C4-2B (cell line): ENCODE data around the gene PGAP2.
"Not testable (repeated sequence)": the region's sequence is repeated elsewhere in the genome, so short reads cannot be mapped to it uniquely, and the experiment has no call there.

Experiments used
- ZFX ChIP-seq: fragments of 450-650 bp; IDR thresholded peaks from 2 replicates; pipeline ENCODE4 v1.6.1; 2017
- TF ChIP-seq, protein P1 (sequence below): fragments of 450-650 bp; conservative IDR thresholded peaks from 2 replicates; pipeline ENCODE4 v1.5.1; 2017; ENCODE audit warnings: mild to moderate bottlenecking

- TF ChIP-seq, protein P1, sequence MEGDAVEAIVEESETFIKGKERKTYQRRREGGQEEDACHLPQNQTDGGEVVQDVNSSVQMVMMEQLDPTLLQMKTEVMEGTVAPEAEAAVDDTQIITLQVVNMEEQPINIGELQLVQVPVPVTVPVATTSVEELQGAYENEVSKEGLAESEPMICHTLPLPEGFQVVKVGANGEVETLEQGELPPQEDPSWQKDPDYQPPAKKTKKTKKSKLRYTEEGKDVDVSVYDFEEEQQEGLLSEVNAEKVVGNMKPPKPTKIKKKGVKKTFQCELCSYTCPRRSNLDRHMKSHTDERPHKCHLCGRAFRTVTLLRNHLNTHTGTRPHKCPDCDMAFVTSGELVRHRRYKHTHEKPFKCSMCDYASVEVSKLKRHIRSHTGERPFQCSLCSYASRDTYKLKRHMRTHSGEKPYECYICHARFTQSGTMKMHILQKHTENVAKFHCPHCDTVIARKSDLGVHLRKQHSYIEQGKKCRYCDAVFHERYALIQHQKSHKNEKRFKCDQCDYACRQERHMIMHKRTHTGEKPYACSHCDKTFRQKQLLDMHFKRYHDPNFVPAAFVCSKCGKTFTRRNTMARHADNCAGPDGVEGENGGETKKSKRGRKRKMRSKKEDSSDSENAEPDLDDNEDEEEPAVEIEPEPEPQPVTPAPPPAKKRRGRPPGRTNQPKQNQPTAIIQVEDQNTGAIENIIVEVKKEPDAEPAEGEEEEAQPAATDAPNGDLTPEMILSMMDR: not testable (repeated sequence)
- not testable (repeated sequence) for TF ChIP-seq ZFX
Measured at GRCh38 chr11:3766836-3767235, 41.5 kb upstream of the PGAP2 start.
